ENCODE results near the gene MAML1.

MAML1 gene

DNA sequence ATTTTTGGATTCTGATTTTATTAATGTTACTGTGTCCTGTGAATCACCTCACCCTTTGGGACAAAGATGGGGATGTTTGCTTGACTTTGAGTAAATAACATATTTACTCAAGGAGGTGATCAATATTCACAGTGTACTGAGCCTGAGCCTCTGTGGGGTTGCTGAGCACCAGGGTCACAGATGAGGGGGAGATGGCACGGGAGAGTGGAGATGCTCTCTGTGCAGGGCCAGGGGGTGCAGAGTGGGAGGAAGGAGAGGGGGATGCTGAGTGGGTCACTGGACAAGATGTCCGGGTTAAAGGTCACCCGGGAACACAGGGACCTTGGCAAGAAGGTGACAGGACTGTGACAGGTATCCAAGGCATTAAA, 92.1 kb downstream of the MAML1 start:
- no peak for DNase-seq (ENCODE audit: low read depth)

- no peak for DNase-seq (ENCODE audit: low read depth)
These were observed 93.1 kb downstream of the MAML1 start for GRCh38 chr5:179825655-179826182.
